ENCODE measurements around the gene ATXN1.

DNA sequence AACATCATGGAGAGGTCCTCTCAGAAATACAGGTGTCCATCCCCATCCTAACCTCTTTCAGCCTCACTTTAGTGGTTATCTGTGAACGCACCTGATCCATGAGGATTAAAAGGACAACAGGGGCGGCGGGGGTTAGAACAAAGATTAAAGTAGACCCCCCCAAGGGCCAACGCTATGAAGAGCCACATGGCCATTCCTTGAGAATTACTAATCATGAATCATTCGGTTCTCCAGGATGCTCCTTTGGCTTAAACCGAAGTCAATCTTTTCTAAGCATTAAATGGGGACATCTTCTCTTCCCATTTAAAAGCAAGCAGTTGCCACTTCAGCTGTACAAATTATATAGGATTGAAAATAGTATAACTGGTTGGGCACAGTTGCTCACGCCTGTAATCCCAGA lies 310.4 kb downstream of the ATXN1 start:
- no peak for TF ChIP-seq POLR2A (IDR thresholded peaks at IDR 0.05)
- TF ChIP-seq, protein P1, sequence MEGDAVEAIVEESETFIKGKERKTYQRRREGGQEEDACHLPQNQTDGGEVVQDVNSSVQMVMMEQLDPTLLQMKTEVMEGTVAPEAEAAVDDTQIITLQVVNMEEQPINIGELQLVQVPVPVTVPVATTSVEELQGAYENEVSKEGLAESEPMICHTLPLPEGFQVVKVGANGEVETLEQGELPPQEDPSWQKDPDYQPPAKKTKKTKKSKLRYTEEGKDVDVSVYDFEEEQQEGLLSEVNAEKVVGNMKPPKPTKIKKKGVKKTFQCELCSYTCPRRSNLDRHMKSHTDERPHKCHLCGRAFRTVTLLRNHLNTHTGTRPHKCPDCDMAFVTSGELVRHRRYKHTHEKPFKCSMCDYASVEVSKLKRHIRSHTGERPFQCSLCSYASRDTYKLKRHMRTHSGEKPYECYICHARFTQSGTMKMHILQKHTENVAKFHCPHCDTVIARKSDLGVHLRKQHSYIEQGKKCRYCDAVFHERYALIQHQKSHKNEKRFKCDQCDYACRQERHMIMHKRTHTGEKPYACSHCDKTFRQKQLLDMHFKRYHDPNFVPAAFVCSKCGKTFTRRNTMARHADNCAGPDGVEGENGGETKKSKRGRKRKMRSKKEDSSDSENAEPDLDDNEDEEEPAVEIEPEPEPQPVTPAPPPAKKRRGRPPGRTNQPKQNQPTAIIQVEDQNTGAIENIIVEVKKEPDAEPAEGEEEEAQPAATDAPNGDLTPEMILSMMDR (IDR thresholded peaks at IDR 0.05): no peak

Data from testis (tissue), 2 donors.